Lower leg skin (tissue), 4 donors: ENCODE data around the gene BICC1. TPM values are rescaled to one million over a fixed set of nuclear protein-coding genes. Genes with fewer than 3 reads are reported as not detected.

Experiments
- DNase-seq, 2 donors: peaks; one replicate each; pipeline ENCODE4 v3.0.0-alpha.2; 2019; ENCODE audit warnings: low spot score in 2 of 2
- H3K4me3 ChIP-seq: fragments of 200-600 bp; sonication (generic); 2 replicates; pipeline ENCODE4 v1.5.1; 2017; ENCODE audit warnings: mild to moderate bottlenecking, low read depth; ENCODE audit not compliant: poor library complexity, severe bottlenecking
- CTCF ChIP-seq, 3 donors: fragments of 450-650 bp; IDR thresholded peaks; one replicate each; pipeline ENCODE4 v1.5.1; 2016; ENCODE audit warnings: antibody characterized with exemption in 3 of 3, mild to moderate bottlenecking in 3 of 3, moderate library complexity in 2 of 3
- POLR2A ChIP-seq, 2 donors: fragments of 450-650 bp; IDR thresholded peaks; one replicate each; pipeline ENCODE4 v1.6.1; 2016 to 2017; ENCODE audit warnings: antibody characterized with exemption in 2 of 2, mild to moderate bottlenecking in 1 of 2, moderate library complexity in 1 of 2
- WGBS, 2 donors: methylation state at CpG; one replicate each; pipeline ENCODE4 v1.1.5; 2018; 5-methylcytosine and 5-hydroxymethylcytosine counted together
- intact Hi-C: fragments of 100-400 bp; cut with DNase I; formaldehyde crosslinking; loops from one replicate; pipeline ENCODE4 v1.15.0; 2023; ENCODE audit warnings: low total_unique reads
- total RNA-seq, 4 donors: library from RNA; depleted of rRNA; stranded (reverse); fragments of >200 nt; gene quantifications; one replicate each; pipeline ENCODE4 v1.1.0, GENCODE V29; 2016

The BICC1 gene
- total RNA-seq, 4 donors from 2014 or later: 5.0 to 11.5 (median 7.1) TPM

GRCh38 chr10:58723966-58724365 is 211.3 kb downstream of the BICC1 start:
- H3K4me3 ChIP-seq: no peak overlapping the region
- WGBS, 2 donors: 31 to 32% methylated on average over 1 of the region's 1 CpG
- intact Hi-C loops: no loop called here

GRCh38 chr10:58724781-58725180 is 212.1 kb downstream of the BICC1 start:
- DNase-seq: no peak
- no peak overlapping the region for H3K4me3 ChIP-seq
- intact Hi-C loops: no loop called here
- 63 to 82% methylated on average over 5 of the region's 5 CpGs for WGBS, 2 donors
- TF ChIP-seq POLR2A (IDR thresholded peaks at IDR 0.05) (no peak), CTCF (IDR thresholded peaks at IDR 0.05) (no peak)

More at GRCh38 chr10:58723966-58724365, 211.3 kb downstream of the BICC1 start:
- no peak for DNase-seq
- no peak for TF ChIP-seq CTCF (IDR thresholded peaks at IDR 0.05)
- no peak for TF ChIP-seq POLR2A (IDR thresholded peaks at IDR 0.05)

GRCh38 chr10:58725901-58726300 is 213.2 kb downstream of the BICC1 start:
- no peak overlapping the region for H3K4me3 ChIP-seq
- TF ChIP-seq POLR2A (IDR thresholded peaks at IDR 0.05): no peak
- no peak for TF ChIP-seq CTCF (IDR thresholded peaks at IDR 0.05)
- intact Hi-C loops: no loop called here
- no peak for DNase-seq

GRCh38 chr10:58727633-58728032 is 215.0 kb downstream of the BICC1 start:
- DNase-seq: no peak
- TF ChIP-seq CTCF (IDR thresholded peaks at IDR 0.05): no peak
- TF ChIP-seq POLR2A (IDR thresholded peaks at IDR 0.05): no peak
- intact Hi-C loops: no loop called here
- H3K4me3 ChIP-seq: no peak overlapping the region

GRCh38 chr10:58731276-58731675 is 218.6 kb downstream of the BICC1 start:
- no peak for DNase-seq
- intact Hi-C loops: no loop called here
- H3K4me3 ChIP-seq: no peak overlapping the region
- TF ChIP-seq POLR2A (IDR thresholded peaks at IDR 0.05) (no peak), CTCF (IDR thresholded peaks at IDR 0.05) (no peak)
- WGBS, 2 donors: 92 to 96% methylated on average over 3 of the region's 3 CpGs

GRCh38 chr10:58733436-58733835 is 220.8 kb downstream of the BICC1 start:
- DNase-seq: no peak
- no peak overlapping the region for H3K4me3 ChIP-seq
- TF ChIP-seq CTCF (IDR thresholded peaks at IDR 0.05) (no peak), POLR2A (IDR thresholded peaks at IDR 0.05) (no peak)
- intact Hi-C loops: no loop called here
- WGBS, 2 donors: 86 to 94% methylated on average over 1 of the region's 1 CpG
